Measurements from ENCODE around the gene BPGM. TPM values are rescaled to one million over a fixed set of nuclear protein-coding genes. Genes with fewer than 3 reads are reported as not detected.

The BPGM gene
- total RNA-seq, 1 donor from 2014 or later: 37.4 TPM

GRCh38 chr7:134667899-134668298 lies 21.2 kb downstream of the BPGM start:
- Histone ChIP-seq H2AFZ (ENCODE audit: low read depth, low read length) (no peak overlapping the region), H3K4me3 (ENCODE audit: insufficient read depth, low read depth, low read length) (no peak overlapping the region), H3K4me2 (ENCODE audit: low read length) (no peak overlapping the region), H4K20me1 (ENCODE audit: insufficient read depth, low read length) (no peaks in the 10 kb centered on the region), H3K27me3 (ENCODE audit: insufficient read depth, low read length) (no peaks in the 10 kb centered on the region), H3K27ac (ENCODE audit: low read depth, low read length) (no peak overlapping the region), H3K79me2 (ENCODE audit: insufficient read depth, low read length) (peaks cover 34% of the 10 kb centered on the region), H3K4me1 (ENCODE audit: insufficient read depth, low read length) (peaks cover 21% of the 10 kb centered on the region), H3K36me3 (ENCODE audit: insufficient read depth, low read length) (peaks cover 4% of the 10 kb centered on the region), H3K9me3 (ENCODE audit: insufficient read depth, low read depth, low read length) (no peaks in the 10 kb centered on the region), H3K9ac (ENCODE audit: low read length) (no peak overlapping the region)
- H3K27ac Mint-ChIP-seq (ENCODE audit: unreplicated experiment): no peak overlapping the region
- no peaks in the 10 kb centered on the region for H3K9me3 Mint-ChIP-seq (ENCODE audit: unreplicated experiment)
- no peak overlapping the region for H3K4me3 Mint-ChIP-seq (ENCODE audit: unreplicated experiment)
- H3K27me3 Mint-ChIP-seq (ENCODE audit: low read depth, unreplicated experiment): no peaks in the 10 kb centered on the region
- FAIRE-seq (no peak), DNase-seq (ENCODE audit: low read depth) (peak; percentile 7)
- peaks cover 27% of the 10 kb centered on the region for H3K4me1 Mint-ChIP-seq (ENCODE audit: low read depth, unreplicated experiment)
- peaks cover 15% of the 10 kb centered on the region for H3K36me3 Mint-ChIP-seq (ENCODE audit: low read depth, unreplicated experiment)
- TF ChIP-seq CTCF (IDR thresholded peaks at IDR 0.05; ENCODE audit: insufficient read depth, low read depth, low read length) (no peak), EZH2 (IDR thresholded peaks at IDR 0.05; ENCODE audit: insufficient read depth, low read length) (no peak)

GRCh38 chr7:134669388-134669787 lies 22.7 kb downstream of the BPGM start:
- Mint-ChIP-seq H3K36me3 (ENCODE audit: low read depth, unreplicated experiment) (peaks cover 15% of the 10 kb centered on the region), H3K9me3 (ENCODE audit: unreplicated experiment) (no peaks in the 10 kb centered on the region), H3K4me3 (ENCODE audit: unreplicated experiment) (no peak overlapping the region), H3K27me3 (ENCODE audit: low read depth, unreplicated experiment) (no peaks in the 10 kb centered on the region), H3K27ac (ENCODE audit: unreplicated experiment) (peak overlapping the region; percentile 90), H3K4me1 (ENCODE audit: low read depth, unreplicated experiment) (peaks cover 19% of the 10 kb centered on the region)
- no peak for FAIRE-seq
- Histone ChIP-seq H3K9me3 (ENCODE audit: insufficient read depth, low read depth, low read length) (no peaks in the 10 kb centered on the region), H4K20me1 (ENCODE audit: insufficient read depth, low read length) (no peaks in the 10 kb centered on the region), H2AFZ (ENCODE audit: low read depth, low read length) (no peak overlapping the region), H3K9ac (ENCODE audit: low read length) (peak overlapping the region; percentile 67), H3K27ac (ENCODE audit: low read depth, low read length) (peak overlapping the region; percentile 86), H3K4me1 (ENCODE audit: insufficient read depth, low read length) (peaks cover 17% of the 10 kb centered on the region), H3K4me3 (ENCODE audit: insufficient read depth, low read depth, low read length) (peak overlapping the region; percentile 24), H3K27me3 (ENCODE audit: insufficient read depth, low read length) (no peaks in the 10 kb centered on the region), H3K4me2 (ENCODE audit: low read length) (peak overlapping the region; percentile 79), H3K79me2 (ENCODE audit: insufficient read depth, low read length) (peaks cover 23% of the 10 kb centered on the region), H3K36me3 (ENCODE audit: insufficient read depth, low read length) (peaks cover 4% of the 10 kb centered on the region)
- TF ChIP-seq CTCF (IDR thresholded peaks at IDR 0.05; ENCODE audit: insufficient read depth, low read depth, low read length) (no peak), EZH2 (IDR thresholded peaks at IDR 0.05; ENCODE audit: insufficient read depth, low read length) (no peak)
- DNase-seq (ENCODE audit: low read depth): no peak

- Histone ChIP-seq H3K4me2 (ENCODE audit: low read length) (peak overlapping the region; percentile 79), H2AFZ (ENCODE audit: low read depth, low read length) (no peak overlapping the region), H3K27me3 (ENCODE audit: insufficient read depth, low read length) (no peaks in the 10 kb centered on the region), H3K9ac (ENCODE audit: low read length) (peak overlapping the region; percentile 67), H3K79me2 (ENCODE audit: insufficient read depth, low read length) (peaks cover 18% of the 10 kb centered on the region), H3K9me3 (ENCODE audit: insufficient read depth, low read depth, low read length) (no peaks in the 10 kb centered on the region), H3K4me1 (ENCODE audit: insufficient read depth, low read length) (peaks cover 17% of the 10 kb centered on the region), H3K27ac (ENCODE audit: low read depth, low read length) (peak overlapping the region; percentile 86), H3K36me3 (ENCODE audit: insufficient read depth, low read length) (peaks cover 4% of the 10 kb centered on the region), H4K20me1 (ENCODE audit: insufficient read depth, low read length) (no peaks in the 10 kb centered on the region), H3K4me3 (ENCODE audit: insufficient read depth, low read depth, low read length) (peak overlapping the region; percentile 24)
- peak; percentile 67 for FAIRE-seq
- Mint-ChIP-seq H3K4me3 (ENCODE audit: unreplicated experiment) (peak overlapping the region; percentile 73), H3K9me3 (ENCODE audit: unreplicated experiment) (peaks cover 3% of the 10 kb centered on the region), H3K27ac (ENCODE audit: unreplicated experiment) (peak overlapping the region; percentile 90), H3K27me3 (ENCODE audit: low read depth, unreplicated experiment) (no peaks in the 10 kb centered on the region), H3K4me1 (ENCODE audit: low read depth, unreplicated experiment) (peaks cover 19% of the 10 kb centered on the region), H3K36me3 (ENCODE audit: low read depth, unreplicated experiment) (peaks cover 10% of the 10 kb centered on the region)
- TF ChIP-seq CTCF (IDR thresholded peaks at IDR 0.05; ENCODE audit: insufficient read depth, low read depth, low read length): no peak
- no peak for TF ChIP-seq EZH2 (IDR thresholded peaks at IDR 0.05; ENCODE audit: insufficient read depth, low read length)
- peak; percentile 91 for DNase-seq (ENCODE audit: low read depth)
Observed at GRCh38 chr7:134669845-134670373, 23.3 kb downstream of the BPGM start.
